T47D (cell line): ENCODE measurements around the gene CCDC192.
"Not testable (repeated sequence)": the region's sequence is repeated elsewhere in the genome, so short reads cannot be mapped to it uniquely, and the experiment has no call there.

ENCODE experiments used
- DNase-seq, 2 experiments: peaks; one replicate each; pipeline versions ENCODE4 v3.0.0 to v3.0.0-alpha.2; 2011 to 2012; ENCODE audit warnings: low read depth in 1 of 2, low spot score in 1 of 2
- JUND ChIP-seq: IDR thresholded peaks from 2 replicates; pipeline ENCODE4 v1.6.1; 2012; ENCODE audit warnings: low read depth
- in situ Hi-C: cut with HindIII; loops from 2 replicates; pipeline ENCODE4 v1.10.0; 2016; ENCODE audit warnings: low sequenced_read_pairs, low pct_unique_long_range_greater_than_20kb

The CCDC192 gene

GRCh38 chr5:127706691-127707090 is 3.5 kb downstream of the CCDC192 start:
- DNase-seq, result no peak
- in situ Hi-C loops, result no loop called here
- no peak for TF ChIP-seq JUND

GRCh38 chr5:127707209-127707608 is 4.0 kb downstream of the CCDC192 start:
- TF ChIP-seq JUND, result no peak
- in situ Hi-C loops, result no loop called here
- no peak for DNase-seq

GRCh38 chr5:127713083-127713482 is 9.9 kb downstream of the CCDC192 start:
- in situ Hi-C loops, DNase-seq: not testable (repeated sequence)

- DNase-seq, result no peak
- in situ Hi-C loops, result no loop called here
- no peak for TF ChIP-seq JUND
These were observed 15.0 kb downstream of the CCDC192 start for GRCh38 chr5:127718181-127718580.

- in situ Hi-C loops, result no loop called here
- no peak for TF ChIP-seq JUND
- DNase-seq, result peak in 1 of 2 experiments; percentile 49
These were observed 20.4 kb downstream of the CCDC192 start for GRCh38 chr5:127723571-127723970.

- no peak for TF ChIP-seq JUND
- no peak for DNase-seq
- in situ Hi-C loops, result no loop called here
These were observed 22.5 kb downstream of the CCDC192 start for GRCh38 chr5:127725673-127726072.

- DNase-seq, result no peak
- TF ChIP-seq JUND, result no peak
- in situ Hi-C loops, result no loop called here
These were observed 29.8 kb downstream of the CCDC192 start for GRCh38 chr5:127732963-127733362.

GRCh38 chr5:127739348-127739747 is 36.2 kb downstream of the CCDC192 start:
- in situ Hi-C loops, DNase-seq: not testable (repeated sequence)

- no peak for TF ChIP-seq JUND
- in situ Hi-C loops, result no loop called here
- DNase-seq, result no peak
These were observed 36.7 kb downstream of the CCDC192 start for GRCh38 chr5:127739807-127740384.

- TF ChIP-seq JUND, result no peak
- in situ Hi-C loops, result no loop called here
- DNase-seq, result no peak
These were observed 38.2 kb downstream of the CCDC192 start for GRCh38 chr5:127741412-127741811.

- no peak for DNase-seq
- in situ Hi-C loops, result no loop called here
- no peak for TF ChIP-seq JUND
These were observed 41.0 kb downstream of the CCDC192 start for GRCh38 chr5:127744241-127744640.

GRCh38 chr5:127746756-127747155 is 43.6 kb downstream of the CCDC192 start:
- in situ Hi-C loops, result no loop called here
- peak in 1 of 2 experiments; percentile 55 for DNase-seq
- no peak for TF ChIP-seq JUND

- DNase-seq, result peak in 1 of 2 experiments; percentile 32
- in situ Hi-C loops, result not testable (repeated sequence)
These were observed 49.5 kb downstream of the CCDC192 start for GRCh38 chr5:127752503-127753265.

- TF ChIP-seq JUND, result no peak
- DNase-seq, result peak in 1 of 2 experiments; percentile 30
- in situ Hi-C loops, result no loop called here
These were observed 51.1 kb downstream of the CCDC192 start for GRCh38 chr5:127754259-127754658.
